Sigmoid colon (tissue), 4 donors: ENCODE results near the gene EFNB1.

Experiments used
- EP300 ChIP-seq, 4 donors: sonication (generic); formaldehyde crosslinking; IDR thresholded peaks; one replicate each; pipeline ENCODE4 v1.6.1; 2017; ENCODE audit warnings: antibody characterized with exemption in 4 of 4
- POLR2A ChIP-seq, 2 donors: fragments of 450-650 bp; IDR thresholded peaks; one replicate each; pipeline ENCODE4 v1.6.1; 2016; ENCODE audit warnings: antibody characterized with exemption in 2 of 2, mild to moderate bottlenecking in 2 of 2, moderate library complexity in 2 of 2
- TF ChIP-seq, protein P1 (sequence below), 4 experiments: fragments of 450-650 bp in 3 of 4; fragments of 200-600 bp in 1 of 4; IDR thresholded peaks; one replicate each; pipeline ENCODE4 v1.5.1; 2016 to 2019; ENCODE audit warnings: antibody characterized with exemption in 4 of 4, mild to moderate bottlenecking in 3 of 4, moderate library complexity in 2 of 4

DNA sequence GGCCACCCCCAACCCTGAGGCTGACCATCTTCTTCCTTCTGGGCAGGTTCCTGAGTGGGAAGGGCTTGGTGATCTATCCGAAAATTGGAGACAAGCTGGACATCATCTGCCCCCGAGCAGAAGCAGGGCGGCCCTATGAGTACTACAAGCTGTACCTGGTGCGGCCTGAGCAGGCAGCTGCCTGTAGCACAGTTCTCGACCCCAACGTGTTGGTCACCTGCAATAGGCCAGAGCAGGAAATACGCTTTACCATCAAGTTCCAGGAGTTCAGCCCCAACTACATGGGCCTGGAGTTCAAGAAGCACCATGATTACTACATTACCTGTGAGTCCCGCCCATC lies 9.7 kb downstream of the EFNB1 start:
- no peak for TF ChIP-seq POLR2A (IDR thresholded peaks at IDR 0.05)
- TF ChIP-seq, protein P1, sequence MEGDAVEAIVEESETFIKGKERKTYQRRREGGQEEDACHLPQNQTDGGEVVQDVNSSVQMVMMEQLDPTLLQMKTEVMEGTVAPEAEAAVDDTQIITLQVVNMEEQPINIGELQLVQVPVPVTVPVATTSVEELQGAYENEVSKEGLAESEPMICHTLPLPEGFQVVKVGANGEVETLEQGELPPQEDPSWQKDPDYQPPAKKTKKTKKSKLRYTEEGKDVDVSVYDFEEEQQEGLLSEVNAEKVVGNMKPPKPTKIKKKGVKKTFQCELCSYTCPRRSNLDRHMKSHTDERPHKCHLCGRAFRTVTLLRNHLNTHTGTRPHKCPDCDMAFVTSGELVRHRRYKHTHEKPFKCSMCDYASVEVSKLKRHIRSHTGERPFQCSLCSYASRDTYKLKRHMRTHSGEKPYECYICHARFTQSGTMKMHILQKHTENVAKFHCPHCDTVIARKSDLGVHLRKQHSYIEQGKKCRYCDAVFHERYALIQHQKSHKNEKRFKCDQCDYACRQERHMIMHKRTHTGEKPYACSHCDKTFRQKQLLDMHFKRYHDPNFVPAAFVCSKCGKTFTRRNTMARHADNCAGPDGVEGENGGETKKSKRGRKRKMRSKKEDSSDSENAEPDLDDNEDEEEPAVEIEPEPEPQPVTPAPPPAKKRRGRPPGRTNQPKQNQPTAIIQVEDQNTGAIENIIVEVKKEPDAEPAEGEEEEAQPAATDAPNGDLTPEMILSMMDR (IDR thresholded peaks at IDR 0.05) = no peak
- no peak for TF ChIP-seq EP300 (IDR thresholded peaks at IDR 0.05)
